ENCODE measurements around the gene TIMM22.

- TF ChIP-seq, protein P1, sequence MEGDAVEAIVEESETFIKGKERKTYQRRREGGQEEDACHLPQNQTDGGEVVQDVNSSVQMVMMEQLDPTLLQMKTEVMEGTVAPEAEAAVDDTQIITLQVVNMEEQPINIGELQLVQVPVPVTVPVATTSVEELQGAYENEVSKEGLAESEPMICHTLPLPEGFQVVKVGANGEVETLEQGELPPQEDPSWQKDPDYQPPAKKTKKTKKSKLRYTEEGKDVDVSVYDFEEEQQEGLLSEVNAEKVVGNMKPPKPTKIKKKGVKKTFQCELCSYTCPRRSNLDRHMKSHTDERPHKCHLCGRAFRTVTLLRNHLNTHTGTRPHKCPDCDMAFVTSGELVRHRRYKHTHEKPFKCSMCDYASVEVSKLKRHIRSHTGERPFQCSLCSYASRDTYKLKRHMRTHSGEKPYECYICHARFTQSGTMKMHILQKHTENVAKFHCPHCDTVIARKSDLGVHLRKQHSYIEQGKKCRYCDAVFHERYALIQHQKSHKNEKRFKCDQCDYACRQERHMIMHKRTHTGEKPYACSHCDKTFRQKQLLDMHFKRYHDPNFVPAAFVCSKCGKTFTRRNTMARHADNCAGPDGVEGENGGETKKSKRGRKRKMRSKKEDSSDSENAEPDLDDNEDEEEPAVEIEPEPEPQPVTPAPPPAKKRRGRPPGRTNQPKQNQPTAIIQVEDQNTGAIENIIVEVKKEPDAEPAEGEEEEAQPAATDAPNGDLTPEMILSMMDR (IDR thresholded peaks at IDR 0.05): no peak
- no peak for TF ChIP-seq EP300 (IDR thresholded peaks at IDR 0.05)
- TF ChIP-seq POLR2A (IDR thresholded peaks at IDR 0.05): no peak
Observed at GRCh38 chr17:1010086-1010450, 13.1 kb downstream of the TIMM22 start.

Measured in suprapubic skin (tissue), 3 donors.